MM.1S (cell line): Measurements from ENCODE around the gene CCL28.

ENCODE experiments used
- DNase-seq: peaks from one replicate; pipeline ENCODE4 v3.0.0-alpha.2; 2015
- H2AFZ ChIP-seq: fragments of 300-600 bp; sonication (generic); 2 replicates; pipeline ENCODE4 v1.6.0; 2016; ENCODE audit warnings: antibody characterized with exemption, low read length
- H3F3A ChIP-seq: fragments of 300-600 bp; sonication (generic); 2 replicates; pipeline ENCODE4 v1.6.1; 2016; ENCODE audit warnings: mild to moderate bottlenecking, antibody characterized with exemption, low read length, moderate library complexity, mixed read lengths; ENCODE audit not compliant: insufficient read depth
- H3K27ac ChIP-seq: fragments of 300-600 bp; sonication (generic); 2 replicates; pipeline ENCODE4 v1.5.1; 2016; ENCODE audit warnings: mild to moderate bottlenecking, low read length
- H3K27me3 ChIP-seq: fragments of 300-600 bp; sonication (generic); replicated peaks from 2 replicates; pipeline ENCODE4 v1.6.0; 2016; ENCODE audit warnings: low read length; ENCODE audit not compliant: insufficient read depth
- H3K36me3 ChIP-seq: fragments of 300-600 bp; sonication (generic); replicated peaks from 2 replicates; pipeline ENCODE4 v1.6.1; 2016; ENCODE audit warnings: mild to moderate bottlenecking, low read length, mixed read lengths; ENCODE audit not compliant: insufficient read depth
- H3K4me1 ChIP-seq: fragments of 300-600 bp; sonication (generic); 2 replicates; pipeline ENCODE4 v1.6.1; 2016; ENCODE audit warnings: low read length, mixed read lengths
- H3K4me2 ChIP-seq: fragments of 300-600 bp; sonication (generic); 2 replicates; pipeline ENCODE4 v1.6.0; 2016; ENCODE audit warnings: low read depth, low read length
- H3K4me3 ChIP-seq: fragments of 300-600 bp; sonication (generic); 2 replicates; pipeline ENCODE4 v1.5.1; 2016; ENCODE audit warnings: low read length, mixed read lengths
- H3K79me2 ChIP-seq: fragments of 300-600 bp; sonication (generic); 2 replicates; pipeline ENCODE4 v1.6.1; 2016; ENCODE audit warnings: mixed run types, low read length, mixed read lengths
- H3K9ac ChIP-seq: fragments of 300-600 bp; sonication (generic); 2 replicates; pipeline ENCODE4 v1.6.1; 2016; ENCODE audit warnings: low read length, mixed read lengths
- H3K9me2 ChIP-seq: fragments of 300-600 bp; sonication (generic); replicated peaks from 2 replicates; pipeline ENCODE4 v1.6.1; 2016; ENCODE audit warnings: mild to moderate bottlenecking, low read length, mixed read lengths; ENCODE audit not compliant: insufficient read depth
- H3K9me3 ChIP-seq: fragments of 300-600 bp; sonication (generic); replicated peaks from 2 replicates; pipeline ENCODE4 v1.6.1; 2016; ENCODE audit warnings: mild to moderate bottlenecking, low read length, mixed read lengths; ENCODE audit not compliant: insufficient read depth
- H4K20me1 ChIP-seq: fragments of 300-600 bp; sonication (generic); 2 replicates; pipeline ENCODE4 v1.6.1; 2016; ENCODE audit warnings: mild to moderate bottlenecking, low read length, moderate library complexity, mixed read lengths; ENCODE audit not compliant: insufficient read depth
- EZH2 ChIP-seq: fragments of 300-600 bp; sonication (generic); optimal IDR thresholded peaks from 2 replicates; pipeline ENCODE3; 2017; ENCODE audit warnings: low read depth, mild to moderate bottlenecking, antibody characterized with exemption, low read length, mixed read lengths
- EZH2phosphoT487 ChIP-seq: fragments of 300-600 bp; sonication (generic); IDR thresholded peaks from 2 replicates; pipeline ENCODE4 v1.6.1; 2018; ENCODE audit warnings: antibody characterized with exemption, low read length
- TF ChIP-seq, protein P1 (sequence below): fragments of 300-600 bp; sonication (generic); IDR thresholded peaks from 2 replicates; pipeline ENCODE4 v1.5.1; 2016; ENCODE audit warnings: antibody characterized with exemption, low read length, mixed read lengths

The CCL28 gene

DNA sequence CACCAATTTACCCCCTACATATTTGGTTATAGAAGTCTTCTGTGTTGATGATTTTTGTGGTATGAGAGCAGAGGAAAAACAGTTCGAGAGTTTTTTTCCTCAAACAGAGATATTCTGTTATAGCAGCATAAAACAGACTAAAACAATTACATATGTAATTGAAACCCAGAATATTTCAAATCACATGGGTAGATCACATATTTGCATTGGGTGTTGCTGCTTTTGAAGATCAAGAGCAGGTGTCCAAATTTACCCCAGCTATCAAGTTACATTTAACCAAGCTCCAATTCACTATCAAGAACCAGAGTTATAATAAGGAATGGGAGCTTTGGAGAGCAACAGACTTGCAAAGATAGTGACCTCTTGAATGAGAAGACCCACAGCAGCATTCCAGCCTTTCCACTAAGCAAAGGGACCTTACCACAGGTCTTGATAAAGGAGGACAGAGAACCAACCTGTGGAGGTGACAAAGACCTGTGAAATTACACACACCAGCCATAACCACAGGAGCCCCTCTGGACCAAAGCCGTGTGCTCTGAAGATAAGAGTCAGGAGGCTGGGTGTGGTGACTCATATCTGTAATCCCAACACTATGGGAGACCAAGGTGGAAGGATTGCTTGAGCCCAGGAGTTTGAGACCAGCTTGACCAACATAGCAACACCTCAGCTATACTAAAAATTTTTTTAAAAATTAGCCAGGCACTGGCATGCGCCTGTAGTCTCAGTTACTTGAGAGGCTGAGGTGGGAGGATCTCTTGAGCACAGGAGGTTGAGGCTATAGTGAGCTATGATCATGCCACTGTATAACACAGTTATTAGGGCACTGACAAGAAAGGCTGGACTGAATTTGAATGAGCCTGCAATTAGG lies 4.0 kb upstream of the CCL28 start:
- H3K4me3 ChIP-seq, result no peak overlapping the region
- no peak for DNase-seq
- H3K4me2 ChIP-seq, result no peak overlapping the region
- H3K36me3 ChIP-seq, result no peaks in the 10 kb centered on the region
- no peaks in the 10 kb centered on the region for H3K4me1 ChIP-seq
- H4K20me1 ChIP-seq, result no peaks in the 10 kb centered on the region
- no peak overlapping the region for H3K27ac ChIP-seq
- no peak overlapping the region for H3K9ac ChIP-seq
- H3F3A ChIP-seq, result no peaks in the 10 kb centered on the region
- no peak overlapping the region for H2AFZ ChIP-seq
- H3K9me3 ChIP-seq, result no peaks in the 10 kb centered on the region
- H3K27me3 ChIP-seq, result no peaks in the 10 kb centered on the region
- no peaks in the 10 kb centered on the region for H3K79me2 ChIP-seq
- TF ChIP-seq EZH2 (no peak), EZH2phosphoT487 (no peak)
- TF ChIP-seq, protein P1, sequence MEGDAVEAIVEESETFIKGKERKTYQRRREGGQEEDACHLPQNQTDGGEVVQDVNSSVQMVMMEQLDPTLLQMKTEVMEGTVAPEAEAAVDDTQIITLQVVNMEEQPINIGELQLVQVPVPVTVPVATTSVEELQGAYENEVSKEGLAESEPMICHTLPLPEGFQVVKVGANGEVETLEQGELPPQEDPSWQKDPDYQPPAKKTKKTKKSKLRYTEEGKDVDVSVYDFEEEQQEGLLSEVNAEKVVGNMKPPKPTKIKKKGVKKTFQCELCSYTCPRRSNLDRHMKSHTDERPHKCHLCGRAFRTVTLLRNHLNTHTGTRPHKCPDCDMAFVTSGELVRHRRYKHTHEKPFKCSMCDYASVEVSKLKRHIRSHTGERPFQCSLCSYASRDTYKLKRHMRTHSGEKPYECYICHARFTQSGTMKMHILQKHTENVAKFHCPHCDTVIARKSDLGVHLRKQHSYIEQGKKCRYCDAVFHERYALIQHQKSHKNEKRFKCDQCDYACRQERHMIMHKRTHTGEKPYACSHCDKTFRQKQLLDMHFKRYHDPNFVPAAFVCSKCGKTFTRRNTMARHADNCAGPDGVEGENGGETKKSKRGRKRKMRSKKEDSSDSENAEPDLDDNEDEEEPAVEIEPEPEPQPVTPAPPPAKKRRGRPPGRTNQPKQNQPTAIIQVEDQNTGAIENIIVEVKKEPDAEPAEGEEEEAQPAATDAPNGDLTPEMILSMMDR, result no peak
- no peaks in the 10 kb centered on the region for H3K9me2 ChIP-seq

- Histone ChIP-seq H3K36me3 (no peaks in the 10 kb centered on the region), H3K9ac (no peak overlapping the region), H2AFZ (no peak overlapping the region), H3K79me2 (no peaks in the 10 kb centered on the region), H3K9me3 (no peaks in the 10 kb centered on the region), H3K4me2 (no peak overlapping the region), H3K4me1 (no peaks in the 10 kb centered on the region), H3F3A (no peaks in the 10 kb centered on the region), H3K9me2 (no peaks in the 10 kb centered on the region), H3K27me3 (no peaks in the 10 kb centered on the region), H3K27ac (no peak overlapping the region), H4K20me1 (no peaks in the 10 kb centered on the region), H3K4me3 (no peak overlapping the region)
- TF ChIP-seq EZH2 (no peak), EZH2phosphoT487 (no peak)
- TF ChIP-seq, protein P1, result no peak
- no peak for DNase-seq
These were observed 1.8 kb upstream of the CCL28 start for GRCh38 chr5:43413966-43414365.

DNA sequence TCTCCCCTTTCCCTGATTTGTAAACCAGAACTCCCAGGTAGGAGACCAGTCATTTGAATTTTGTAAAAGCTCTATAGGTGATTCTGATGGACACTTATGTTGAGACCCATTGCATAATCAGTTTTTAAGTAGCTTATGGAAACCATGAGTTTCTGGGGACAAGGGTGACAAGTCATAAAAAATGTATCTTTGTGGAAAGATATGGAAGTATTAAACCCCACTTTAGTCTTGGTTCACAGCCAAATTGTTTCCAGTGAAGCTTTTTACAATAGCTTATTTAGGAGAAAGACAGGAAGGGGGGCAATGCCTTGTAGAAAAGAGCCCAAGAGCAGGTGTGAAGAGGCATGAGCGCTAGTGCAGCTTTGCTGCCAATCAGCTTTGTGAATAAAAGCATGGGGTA lies 453 bp upstream of the CCL28 start:
- H3K9me2 ChIP-seq, result no peaks in the 10 kb centered on the region
- H3F3A ChIP-seq, result no peaks in the 10 kb centered on the region
- no peak for TF ChIP-seq EZH2phosphoT487
- no peak for TF ChIP-seq EZH2
- no peak overlapping the region for H3K4me3 ChIP-seq
- H3K4me2 ChIP-seq, result no peak overlapping the region
- H3K79me2 ChIP-seq, result no peaks in the 10 kb centered on the region
- no peaks in the 10 kb centered on the region for H3K9me3 ChIP-seq
- H2AFZ ChIP-seq, result no peak overlapping the region
- H3K4me1 ChIP-seq, result no peaks in the 10 kb centered on the region
- no peaks in the 10 kb centered on the region for H4K20me1 ChIP-seq
- no peaks in the 10 kb centered on the region for H3K27me3 ChIP-seq
- H3K27ac ChIP-seq, result no peak overlapping the region
- no peak for DNase-seq
- H3K36me3 ChIP-seq, result no peaks in the 10 kb centered on the region
- H3K9ac ChIP-seq, result no peak overlapping the region

- no peak overlapping the region for H3K4me2 ChIP-seq
- no peaks in the 10 kb centered on the region for H4K20me1 ChIP-seq
These were observed 696 bp downstream of the CCL28 start for GRCh38 chr5:43411495-43411894.

More at GRCh38 chr5:43411495-43411894, 696 bp downstream of the CCL28 start:
- Histone ChIP-seq H3K9ac (no peak overlapping the region), H3K36me3 (no peaks in the 10 kb centered on the region), H3K4me1 (no peaks in the 10 kb centered on the region), H3K4me3 (no peak overlapping the region), H3K9me2 (no peaks in the 10 kb centered on the region), H3K79me2 (no peaks in the 10 kb centered on the region), H3K9me3 (no peaks in the 10 kb centered on the region), H3F3A (no peaks in the 10 kb centered on the region), H3K27me3 (no peaks in the 10 kb centered on the region), H3K27ac (no peak overlapping the region), H2AFZ (0 out of 2 replicates have a peak overlapping the region, but pooled peaks have one; percentile 31)
- DNase-seq, result no peak
- no peak for TF ChIP-seq EZH2
- TF ChIP-seq, protein P1, result no peak
- no peak for TF ChIP-seq EZH2phosphoT487
